Measurements from ENCODE around the gene TEX2.

DNA sequence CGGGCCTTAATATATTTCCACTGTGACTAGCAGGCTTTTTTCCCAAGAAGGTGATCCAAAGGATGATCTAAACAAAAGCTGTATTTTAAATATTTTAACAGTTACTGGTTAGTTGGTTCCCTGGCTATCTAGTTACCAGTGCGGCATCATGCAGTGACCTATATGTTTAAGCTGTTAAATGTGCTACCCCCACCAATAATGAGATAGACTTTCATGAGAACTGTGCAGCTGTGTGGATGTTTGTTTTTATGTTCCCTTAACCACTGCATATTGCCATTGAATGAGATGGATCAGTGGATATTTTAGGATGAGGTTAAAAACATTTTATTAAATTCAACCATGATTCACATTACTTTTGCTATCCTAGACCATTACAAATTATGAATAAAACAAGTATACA, 150.1 kb downstream of the TEX2 start:
- TF ChIP-seq, protein P1, sequence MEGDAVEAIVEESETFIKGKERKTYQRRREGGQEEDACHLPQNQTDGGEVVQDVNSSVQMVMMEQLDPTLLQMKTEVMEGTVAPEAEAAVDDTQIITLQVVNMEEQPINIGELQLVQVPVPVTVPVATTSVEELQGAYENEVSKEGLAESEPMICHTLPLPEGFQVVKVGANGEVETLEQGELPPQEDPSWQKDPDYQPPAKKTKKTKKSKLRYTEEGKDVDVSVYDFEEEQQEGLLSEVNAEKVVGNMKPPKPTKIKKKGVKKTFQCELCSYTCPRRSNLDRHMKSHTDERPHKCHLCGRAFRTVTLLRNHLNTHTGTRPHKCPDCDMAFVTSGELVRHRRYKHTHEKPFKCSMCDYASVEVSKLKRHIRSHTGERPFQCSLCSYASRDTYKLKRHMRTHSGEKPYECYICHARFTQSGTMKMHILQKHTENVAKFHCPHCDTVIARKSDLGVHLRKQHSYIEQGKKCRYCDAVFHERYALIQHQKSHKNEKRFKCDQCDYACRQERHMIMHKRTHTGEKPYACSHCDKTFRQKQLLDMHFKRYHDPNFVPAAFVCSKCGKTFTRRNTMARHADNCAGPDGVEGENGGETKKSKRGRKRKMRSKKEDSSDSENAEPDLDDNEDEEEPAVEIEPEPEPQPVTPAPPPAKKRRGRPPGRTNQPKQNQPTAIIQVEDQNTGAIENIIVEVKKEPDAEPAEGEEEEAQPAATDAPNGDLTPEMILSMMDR (IDR thresholded peaks at IDR 0.05): no peak
- TF ChIP-seq ZNF423 (CRISPR knock-in tag; IDR thresholded peaks at IDR 0.05) (no peak), MXD4 (CRISPR knock-in tag; IDR thresholded peaks at IDR 0.05; ENCODE audit: borderline replicate concordance) (no peak), ELF4 (CRISPR knock-in tag; IDR thresholded peaks at IDR 0.05; ENCODE audit: low read depth) (no peak), CREB1 (CRISPR knock-in tag; IDR thresholded peaks at IDR 0.05) (no peak), IRF2 (CRISPR knock-in tag; IDR thresholded peaks at IDR 0.05; ENCODE audit: borderline replicate concordance, low read depth) (no peak), JUN (CRISPR knock-in tag; IDR thresholded peaks at IDR 0.05) (no peak), SOX15 (CRISPR knock-in tag; IDR thresholded peaks at IDR 0.05) (no peak)
- TF ChIP-seq, protein P2, sequence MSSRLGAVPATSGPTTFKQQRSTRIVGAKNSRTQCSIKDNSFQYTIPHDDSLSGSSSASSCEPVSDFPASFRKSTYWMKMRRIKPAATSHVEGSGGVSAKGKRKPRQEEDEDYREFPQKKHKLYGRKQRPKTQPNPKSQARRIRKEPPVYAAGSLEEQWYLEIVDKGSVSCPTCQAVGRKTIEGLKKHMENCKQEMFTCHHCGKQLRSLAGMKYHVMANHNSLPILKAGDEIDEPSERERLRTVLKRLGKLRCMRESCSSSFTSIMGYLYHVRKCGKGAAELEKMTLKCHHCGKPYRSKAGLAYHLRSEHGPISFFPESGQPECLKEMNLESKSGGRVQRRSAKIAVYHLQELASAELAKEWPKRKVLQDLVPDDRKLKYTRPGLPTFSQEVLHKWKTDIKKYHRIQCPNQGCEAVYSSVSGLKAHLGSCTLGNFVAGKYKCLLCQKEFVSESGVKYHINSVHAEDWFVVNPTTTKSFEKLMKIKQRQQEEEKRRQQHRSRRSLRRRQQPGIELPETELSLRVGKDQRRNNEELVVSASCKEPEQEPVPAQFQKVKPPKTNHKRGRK (CRISPR knock-in tag; IDR thresholded peaks at IDR 0.05; ENCODE audit: borderline replicate concordance): no peak
- TF ChIP-seq, protein P3, sequence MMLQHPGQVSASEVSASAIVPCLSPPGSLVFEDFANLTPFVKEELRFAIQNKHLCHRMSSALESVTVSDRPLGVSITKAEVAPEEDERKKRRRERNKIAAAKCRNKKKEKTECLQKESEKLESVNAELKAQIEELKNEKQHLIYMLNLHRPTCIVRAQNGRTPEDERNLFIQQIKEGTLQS (CRISPR knock-in tag; conservative IDR thresholded peaks at IDR 0.05): no peak
- TF ChIP-seq, protein P4, sequence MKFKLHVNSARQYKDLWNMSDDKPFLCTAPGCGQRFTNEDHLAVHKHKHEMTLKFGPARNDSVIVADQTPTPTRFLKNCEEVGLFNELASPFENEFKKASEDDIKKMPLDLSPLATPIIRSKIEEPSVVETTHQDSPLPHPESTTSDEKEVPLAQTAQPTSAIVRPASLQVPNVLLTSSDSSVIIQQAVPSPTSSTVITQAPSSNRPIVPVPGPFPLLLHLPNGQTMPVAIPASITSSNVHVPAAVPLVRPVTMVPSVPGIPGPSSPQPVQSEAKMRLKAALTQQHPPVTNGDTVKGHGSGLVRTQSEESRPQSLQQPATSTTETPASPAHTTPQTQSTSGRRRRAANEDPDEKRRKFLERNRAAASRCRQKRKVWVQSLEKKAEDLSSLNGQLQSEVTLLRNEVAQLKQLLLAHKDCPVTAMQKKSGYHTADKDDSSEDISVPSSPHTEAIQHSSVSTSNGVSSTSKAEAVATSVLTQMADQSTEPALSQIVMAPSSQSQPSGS (CRISPR knock-in tag; IDR thresholded peaks at IDR 0.05; ENCODE audit: borderline replicate concordance, low read depth): no peak
- TF ChIP-seq, protein P5, sequence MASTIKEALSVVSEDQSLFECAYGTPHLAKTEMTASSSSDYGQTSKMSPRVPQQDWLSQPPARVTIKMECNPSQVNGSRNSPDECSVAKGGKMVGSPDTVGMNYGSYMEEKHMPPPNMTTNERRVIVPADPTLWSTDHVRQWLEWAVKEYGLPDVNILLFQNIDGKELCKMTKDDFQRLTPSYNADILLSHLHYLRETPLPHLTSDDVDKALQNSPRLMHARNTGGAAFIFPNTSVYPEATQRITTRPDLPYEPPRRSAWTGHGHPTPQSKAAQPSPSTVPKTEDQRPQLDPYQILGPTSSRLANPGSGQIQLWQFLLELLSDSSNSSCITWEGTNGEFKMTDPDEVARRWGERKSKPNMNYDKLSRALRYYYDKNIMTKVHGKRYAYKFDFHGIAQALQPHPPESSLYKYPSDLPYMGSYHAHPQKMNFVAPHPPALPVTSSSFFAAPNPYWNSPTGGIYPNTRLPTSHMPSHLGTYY (CRISPR knock-in tag; IDR thresholded peaks at IDR 0.05): no peak
- TF ChIP-seq, protein P6, sequence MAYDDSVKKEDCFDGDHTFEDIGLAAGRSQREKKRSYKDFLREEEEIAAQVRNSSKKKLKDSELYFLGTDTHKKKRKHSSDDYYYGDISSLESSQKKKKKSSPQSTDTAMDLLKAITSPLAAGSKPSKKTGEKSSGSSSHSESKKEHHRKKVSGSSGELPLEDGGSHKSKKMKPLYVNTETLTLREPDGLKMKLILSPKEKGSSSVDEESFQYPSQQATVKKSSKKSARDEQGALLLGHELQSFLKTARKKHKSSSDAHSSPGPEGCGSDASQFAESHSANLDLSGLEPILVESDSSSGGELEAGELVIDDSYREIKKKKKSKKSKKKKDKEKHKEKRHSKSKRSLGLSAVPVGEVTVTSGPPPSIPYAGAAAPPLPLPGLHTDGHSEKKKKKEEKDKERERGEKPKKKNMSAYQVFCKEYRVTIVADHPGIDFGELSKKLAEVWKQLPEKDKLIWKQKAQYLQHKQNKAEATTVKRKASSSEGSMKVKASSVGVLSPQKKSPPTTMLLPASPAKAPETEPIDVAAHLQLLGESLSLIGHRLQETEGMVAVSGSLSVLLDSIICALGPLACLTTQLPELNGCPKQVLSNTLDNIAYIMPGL (CRISPR knock-in tag; IDR thresholded peaks at IDR 0.05): no peak

All from WTC11 (cell line).